Adrenal gland (tissue), 5 donors: ENCODE results near the gene CASP2.

Experiments
- POLR2A ChIP-seq, 2 donors: fragments of 450-650 bp; IDR thresholded peaks; one replicate each; pipeline ENCODE4 v1.6.1; 2017; ENCODE audit warnings: antibody characterized with exemption in 2 of 2, mild to moderate bottlenecking in 2 of 2, moderate library complexity in 1 of 2
- TF ChIP-seq, protein P1 (sequence below), 6 experiments: fragments of 450-650 bp in 4 of 6; fragments of 200-600 bp in 2 of 6; sonication (generic) in 1 of 6; IDR thresholded peaks; 1 replicate in 5 of 6; 2 replicates in 1 of 6; pipeline versions ENCODE4 v1.5.1 to v1.8.0; 2016 to 2021; ENCODE audit warnings: antibody characterized with exemption in 6 of 6, mild to moderate bottlenecking in 2 of 6, moderate library complexity in 1 of 6
- donor health status: DM: no; HTN: no; CAD: no.

DNA sequence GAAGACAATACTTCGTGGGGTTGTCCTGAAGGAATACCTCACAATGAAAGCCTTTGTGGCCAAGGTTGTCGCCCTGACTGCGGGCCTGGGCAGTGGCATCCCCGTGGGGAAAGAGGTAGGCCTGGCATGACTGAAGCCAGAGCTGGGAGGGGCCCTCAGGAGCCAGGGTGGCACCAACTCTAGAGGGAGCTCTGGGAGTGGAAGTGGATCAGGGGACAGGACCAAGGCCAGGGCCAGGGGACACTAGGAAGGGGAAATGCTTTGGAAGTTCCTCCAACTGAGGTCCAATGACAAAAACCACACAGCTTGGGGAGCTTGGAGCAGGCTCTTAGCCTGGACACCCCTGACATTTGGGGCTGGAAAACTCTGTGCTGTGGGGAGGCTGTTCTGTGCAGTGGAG is 33.6 kb downstream of the CASP2 start:
- TF ChIP-seq, protein P1, sequence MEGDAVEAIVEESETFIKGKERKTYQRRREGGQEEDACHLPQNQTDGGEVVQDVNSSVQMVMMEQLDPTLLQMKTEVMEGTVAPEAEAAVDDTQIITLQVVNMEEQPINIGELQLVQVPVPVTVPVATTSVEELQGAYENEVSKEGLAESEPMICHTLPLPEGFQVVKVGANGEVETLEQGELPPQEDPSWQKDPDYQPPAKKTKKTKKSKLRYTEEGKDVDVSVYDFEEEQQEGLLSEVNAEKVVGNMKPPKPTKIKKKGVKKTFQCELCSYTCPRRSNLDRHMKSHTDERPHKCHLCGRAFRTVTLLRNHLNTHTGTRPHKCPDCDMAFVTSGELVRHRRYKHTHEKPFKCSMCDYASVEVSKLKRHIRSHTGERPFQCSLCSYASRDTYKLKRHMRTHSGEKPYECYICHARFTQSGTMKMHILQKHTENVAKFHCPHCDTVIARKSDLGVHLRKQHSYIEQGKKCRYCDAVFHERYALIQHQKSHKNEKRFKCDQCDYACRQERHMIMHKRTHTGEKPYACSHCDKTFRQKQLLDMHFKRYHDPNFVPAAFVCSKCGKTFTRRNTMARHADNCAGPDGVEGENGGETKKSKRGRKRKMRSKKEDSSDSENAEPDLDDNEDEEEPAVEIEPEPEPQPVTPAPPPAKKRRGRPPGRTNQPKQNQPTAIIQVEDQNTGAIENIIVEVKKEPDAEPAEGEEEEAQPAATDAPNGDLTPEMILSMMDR (IDR thresholded peaks at IDR 0.05), result no peak
- no peak for TF ChIP-seq POLR2A (IDR thresholded peaks at IDR 0.05)
